Neural crest cell (in vitro differentiated cells): ENCODE data around the gene RNF220. TPM values are rescaled to one million over a fixed set of nuclear protein-coding genes. Genes with fewer than 3 reads are reported as not detected.

Experiments
- DNase-seq: peaks from one replicate; pipeline ENCODE4 v3.0.0; 2021; ENCODE audit warnings: low read depth, mixed read lengths, low spot score
- H3K27ac Mint-ChIP-seq: one replicate; pipeline ENCODE4 v1.8.0; 2021; ENCODE audit warnings: mild to moderate bottlenecking, mixed read lengths; ENCODE audit not compliant: unreplicated experiment
- H3K27me3 Mint-ChIP-seq: 2 replicates; pipeline ENCODE4 v1.8.0; 2021; ENCODE audit warnings: low read depth, mild to moderate bottlenecking, mixed read lengths
- H3K36me3 Mint-ChIP-seq: 2 replicates; pipeline ENCODE4 v1.8.0; 2021; ENCODE audit warnings: low read depth, mild to moderate bottlenecking, mixed read lengths
- H3K4me1 Mint-ChIP-seq: 2 replicates; pipeline ENCODE4 v1.8.0; 2021; ENCODE audit warnings: mixed read lengths
- H3K4me3 Mint-ChIP-seq: one replicate; pipeline ENCODE4 v1.8.0; 2021; ENCODE audit warnings: mild to moderate bottlenecking, mixed read lengths
- H3K9me3 Mint-ChIP-seq: 2 replicates; pipeline ENCODE4 v1.8.0; 2021; ENCODE audit warnings: mixed read lengths
- CTCF ChIP-seq: fragments of 200-600 bp; sonication (generic); conservative IDR thresholded peaks from 2 replicates; pipeline ENCODE4 v1.5.0; 2021; ENCODE audit warnings: antibody characterized with exemption, mild to moderate bottlenecking
- total RNA-seq: library from RNA; stranded (reverse); gene quantifications from 2 replicates; pipeline ENCODE4 v1.2.1, GENCODE V29; 2021

RNF220 gene
- total RNA-seq, 1 donor from 2014 or later: 96.7 TPM

GRCh38 chr1:44594871-44595735 lies 190.0 kb downstream of the RNF220 start:
- no peak overlapping the region for H3K4me3 Mint-ChIP-seq
- peak; percentile 99 for TF ChIP-seq CTCF
- H3K9me3 Mint-ChIP-seq: no peaks in the 10 kb centered on the region
- H3K36me3 Mint-ChIP-seq: no peaks in the 10 kb centered on the region
- peaks cover 6% of the 10 kb centered on the region for H3K4me1 Mint-ChIP-seq
- H3K27me3 Mint-ChIP-seq: peaks cover 20% of the 10 kb centered on the region
- peak; percentile 94 for DNase-seq
- H3K27ac Mint-ChIP-seq: no peak overlapping the region

GRCh38 chr1:44596511-44596910 lies 191.5 kb downstream of the RNF220 start:
- H3K36me3 Mint-ChIP-seq: no peaks in the 10 kb centered on the region
- peaks cover 20% of the 10 kb centered on the region for H3K27me3 Mint-ChIP-seq
- TF ChIP-seq CTCF: no peak
- no peak overlapping the region for H3K27ac Mint-ChIP-seq
- peaks cover 6% of the 10 kb centered on the region for H3K4me1 Mint-ChIP-seq
- DNase-seq: no peak
- H3K9me3 Mint-ChIP-seq: no peaks in the 10 kb centered on the region
- H3K4me3 Mint-ChIP-seq: no peak overlapping the region

- Mint-ChIP-seq H3K9me3 (no peaks in the 10 kb centered on the region), H3K36me3 (no peaks in the 10 kb centered on the region), H3K4me1 (peaks cover 6% of the 10 kb centered on the region), H3K4me3 (no peak overlapping the region), H3K27ac (no peak overlapping the region), H3K27me3 (peaks cover 15% of the 10 kb centered on the region)
- TF ChIP-seq CTCF: no peak
- no peak for DNase-seq
Observed at GRCh38 chr1:44598167-44598566, 193.1 kb downstream of the RNF220 start.

GRCh38 chr1:44602634-44603628 lies 197.9 kb downstream of the RNF220 start:
- H3K9me3 Mint-ChIP-seq: no peaks in the 10 kb centered on the region
- no peaks in the 10 kb centered on the region for H3K27me3 Mint-ChIP-seq
- DNase-seq: no peak
- no peak overlapping the region for H3K27ac Mint-ChIP-seq
- H3K4me3 Mint-ChIP-seq: no peak overlapping the region
- H3K36me3 Mint-ChIP-seq: no peaks in the 10 kb centered on the region
- TF ChIP-seq CTCF: no peak
- no peaks in the 10 kb centered on the region for H3K4me1 Mint-ChIP-seq

- Mint-ChIP-seq H3K27me3 (no peaks in the 10 kb centered on the region), H3K4me1 (no peaks in the 10 kb centered on the region), H3K27ac (no peak overlapping the region), H3K36me3 (no peaks in the 10 kb centered on the region), H3K4me3 (no peak overlapping the region), H3K9me3 (no peaks in the 10 kb centered on the region)
- no peak for TF ChIP-seq CTCF
- DNase-seq: no peak
Observed at GRCh38 chr1:44603718-44604117, 198.7 kb downstream of the RNF220 start.
